ENCODE measurements around the gene IQCB1. TPM values are rescaled to one million over a fixed set of nuclear protein-coding genes. Genes with fewer than 3 reads are reported as not detected.

IQCB1 gene
- total RNA-seq, 3 donors from 2014 or later (not counting 1 experiment from before 2014, with no cell fraction given) = 42.6 to 44.3 (median 42.6) TPM

GRCh38 chr3:121740896-121741295 lies 94.0 kb downstream of the IQCB1 start:
- Mint-ChIP-seq H3K36me3 (no peaks in the 10 kb centered on the region), H3K4me1 (peaks cover 30 to 40% of the 10 kb centered on the region in 2 donors), H3K9me3 (no peaks in the 10 kb centered on the region), H3K27me3 (ENCODE audit: low read depth in 2 of 2) (no peaks in the 10 kb centered on the region), H3K27ac (no peak overlapping the region), H3K4me3 (no peak overlapping the region)
- no peak overlapping the region for H3K4me3 ChIP-seq (ENCODE audit: low read length)
- intact Hi-C loops (cut with micrococcal nuclease) = loop anchor here (10.0 kb wide), 1 partner anchor 644 kb away; the partner anchor contains the start of genes FAM162A and MIX23
- no peaks in the 10 kb centered on the region for H3K4me1 ChIP-seq (ENCODE audit: control insufficient read depth, insufficient read depth, low read length)
- no peak for TF ChIP-seq CTCF (IDR thresholded peaks at IDR 0.05)
- ATAC-seq = no peak
- no peaks in the 10 kb centered on the region for H3K36me3 ChIP-seq (ENCODE audit: control insufficient read depth, insufficient read depth, low read length)
- no peaks in the 10 kb centered on the region for H3K9me3 ChIP-seq (ENCODE audit: control insufficient read depth, insufficient read depth, low read length)
- DNase-seq = no peak
- H3K27me3 ChIP-seq (ENCODE audit: control insufficient read depth, insufficient read depth, low read length) = no peaks in the 10 kb centered on the region
- 100% methylated on average over 1 of the region's 2 CpGs for WGBS (ENCODE audit: insufficient coverage)
- no peak overlapping the region for H3K27ac ChIP-seq (ENCODE audit: low read length)

DNA sequence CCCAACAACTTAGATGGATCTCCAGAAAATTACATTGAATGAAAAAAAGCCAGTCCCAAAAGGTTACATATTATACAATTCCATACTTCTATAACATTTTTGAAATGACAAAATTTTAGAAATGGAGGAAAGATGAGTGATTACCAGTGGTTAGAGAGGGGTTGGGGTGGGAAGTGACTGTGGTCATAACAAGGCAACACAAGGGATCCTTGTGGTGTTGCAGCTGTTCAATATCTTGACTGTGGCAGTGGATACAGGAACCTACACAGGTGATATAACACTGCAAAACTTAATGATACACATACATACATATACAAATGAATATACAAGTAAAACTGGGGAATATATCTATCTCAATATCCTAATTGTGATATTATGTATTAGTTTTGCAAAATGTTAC lies 95.0 kb downstream of the IQCB1 start:
- no peaks in the 10 kb centered on the region for H3K36me3 ChIP-seq (ENCODE audit: control insufficient read depth, insufficient read depth, low read length)
- no peaks in the 10 kb centered on the region for H3K4me1 ChIP-seq (ENCODE audit: control insufficient read depth, insufficient read depth, low read length)
- Mint-ChIP-seq H3K27me3 (ENCODE audit: low read depth in 2 of 2) (no peaks in the 10 kb centered on the region), H3K36me3 (no peaks in the 10 kb centered on the region), H3K9me3 (no peaks in the 10 kb centered on the region), H3K27ac (peak overlapping the region; percentile 19 to 22), H3K4me3 (no peak overlapping the region), H3K4me1 (peaks cover 30 to 47% of the 10 kb centered on the region in 2 donors)
- DNase-seq (no peak), ATAC-seq (peak in 1 of 3 donors; percentile 54)
- H3K27ac ChIP-seq (ENCODE audit: low read length) = no peak overlapping the region
- no peak overlapping the region for H3K4me3 ChIP-seq (ENCODE audit: low read length)
- no peaks in the 10 kb centered on the region for H3K9me3 ChIP-seq (ENCODE audit: control insufficient read depth, insufficient read depth, low read length)
- no peak for TF ChIP-seq CTCF (IDR thresholded peaks at IDR 0.05)
- H3K27me3 ChIP-seq (ENCODE audit: control insufficient read depth, insufficient read depth, low read length) = no peaks in the 10 kb centered on the region
- intact Hi-C loops (cut with micrococcal nuclease) = loop anchor here (10.0 kb wide), 1 partner anchor 645 kb away; the partner anchor contains the start of genes FAM162A and MIX23

DNA sequence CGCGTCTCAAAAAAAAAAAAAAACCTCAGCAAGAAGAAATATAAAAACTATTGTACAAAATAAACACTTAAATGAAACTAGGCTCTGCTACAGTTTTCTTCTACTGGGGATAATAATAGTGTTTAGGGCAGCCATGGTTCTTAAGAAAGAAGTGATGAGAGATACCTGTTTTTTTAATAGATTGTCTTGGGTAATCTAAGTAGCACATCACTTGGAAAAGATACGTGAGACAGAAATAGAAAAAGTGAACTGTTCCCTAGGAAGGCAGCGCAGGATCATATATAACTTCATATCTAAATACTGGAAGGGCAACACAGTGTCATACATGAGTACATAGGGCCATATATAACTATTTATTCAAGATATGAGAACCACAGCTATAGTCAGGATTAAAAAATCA lies 97.2 kb downstream of the IQCB1 start:
- WGBS (ENCODE audit: insufficient coverage) = 100% methylated on average over 2 of the region's 4 CpGs

More for the DNA sequence above, 97.2 kb downstream of the IQCB1 start:
- Histone ChIP-seq H3K27ac (ENCODE audit: low read length) (no peak overlapping the region), H3K27me3 (ENCODE audit: control insufficient read depth, insufficient read depth, low read length) (no peaks in the 10 kb centered on the region), H3K4me3 (ENCODE audit: low read length) (no peak overlapping the region), H3K9me3 (ENCODE audit: control insufficient read depth, insufficient read depth, low read length) (no peaks in the 10 kb centered on the region), H3K4me1 (ENCODE audit: control insufficient read depth, insufficient read depth, low read length) (no peaks in the 10 kb centered on the region), H3K36me3 (ENCODE audit: control insufficient read depth, insufficient read depth, low read length) (no peaks in the 10 kb centered on the region)
- intact Hi-C loops (cut with micrococcal nuclease) = no loop called here
- Mint-ChIP-seq H3K27me3 (ENCODE audit: low read depth in 2 of 2) (no peaks in the 10 kb centered on the region), H3K27ac (no peak overlapping the region), H3K4me1 (peaks cover 29 to 42% of the 10 kb centered on the region in 2 donors), H3K4me3 (no peak overlapping the region), H3K9me3 (no peaks in the 10 kb centered on the region), H3K36me3 (no peaks in the 10 kb centered on the region)
- TF ChIP-seq CTCF (IDR thresholded peaks at IDR 0.05) = no peak
- ATAC-seq (no peak), DNase-seq (no peak)
